Stimulated activated CD4-positive, alpha-beta T cell treated with anti-CD3 and anti-CD28 coated beads, Interleukin-4, amount 100 ng/mL, for 1 hour (primary cell): Measurements from ENCODE around the gene CEP112.
"Not testable (repeated sequence)": the region's sequence is repeated elsewhere in the genome, so short reads cannot be mapped to it uniquely, and the experiment has no call there.

Source experiments
- DNase-seq: peaks from one replicate; pipeline ENCODE4 v3.0.0-alpha.2; 2020

The CEP112 gene

DNA sequence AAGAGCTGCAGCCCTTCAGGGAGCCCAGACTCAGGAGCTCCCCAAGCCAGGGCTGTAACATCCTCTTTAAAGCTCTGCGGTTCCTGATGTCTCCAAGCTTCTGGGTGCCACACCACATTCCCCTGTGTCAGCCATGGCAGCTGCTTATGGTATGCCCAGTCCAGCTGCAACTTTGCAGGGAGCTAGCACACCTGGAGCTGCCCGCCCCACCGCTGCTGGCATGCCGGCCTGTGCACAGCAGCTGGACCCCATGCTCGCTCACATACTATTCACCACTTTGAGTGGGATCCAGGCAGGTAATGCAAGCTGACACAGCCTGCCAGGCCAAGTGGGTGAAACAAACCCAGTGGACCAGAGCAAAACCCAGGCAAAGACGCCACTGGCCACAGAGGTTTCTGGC lies 324.9 kb downstream of the CEP112 start:
- no peak for DNase-seq

- no peak for DNase-seq
Observed at GRCh38 chr17:65865715-65866425, 326.1 kb downstream of the CEP112 start.

DNA sequence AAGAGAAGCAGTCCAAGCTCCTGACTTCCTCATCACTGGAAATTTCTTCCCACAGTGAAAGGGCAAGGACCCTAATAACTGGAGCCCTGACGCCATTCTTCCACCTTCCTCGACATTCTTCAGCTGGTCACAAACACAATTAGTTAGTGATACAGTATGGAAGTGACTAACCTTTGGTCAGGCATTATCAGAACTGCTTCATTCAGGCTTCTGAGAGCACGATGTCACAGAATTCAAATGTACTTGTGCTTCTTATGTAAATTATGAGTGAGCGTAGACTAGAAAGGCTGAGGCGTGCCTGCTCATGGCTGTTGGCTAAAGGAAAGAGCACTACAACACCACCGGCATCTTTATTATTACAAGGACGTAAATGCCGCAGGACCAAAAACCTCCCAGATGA lies 327.5 kb downstream of the CEP112 start:
- DNase-seq = no peak

DNA sequence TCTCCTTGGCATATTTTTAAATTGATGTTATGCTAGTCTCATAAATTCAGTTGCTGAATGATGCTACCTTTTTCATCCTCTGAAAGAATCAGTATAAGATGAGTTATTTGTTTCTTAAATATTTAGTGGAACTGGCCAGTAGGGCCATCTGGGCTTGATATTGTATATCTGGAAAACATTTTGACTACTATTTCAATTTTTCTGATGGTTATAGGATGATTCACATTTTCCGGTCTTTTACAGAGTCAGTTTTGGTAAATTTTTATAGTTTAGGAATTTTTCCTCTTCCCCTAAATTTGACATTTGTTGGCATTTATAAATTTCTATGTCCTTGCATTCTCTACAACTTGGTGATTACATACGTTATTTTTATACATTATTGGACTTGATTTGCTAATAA lies 334.2 kb downstream of the CEP112 start:
- no peak for DNase-seq

GRCh38 chr17:65856865-65857264 lies 335.1 kb downstream of the CEP112 start:
- DNase-seq = no peak

DNA sequence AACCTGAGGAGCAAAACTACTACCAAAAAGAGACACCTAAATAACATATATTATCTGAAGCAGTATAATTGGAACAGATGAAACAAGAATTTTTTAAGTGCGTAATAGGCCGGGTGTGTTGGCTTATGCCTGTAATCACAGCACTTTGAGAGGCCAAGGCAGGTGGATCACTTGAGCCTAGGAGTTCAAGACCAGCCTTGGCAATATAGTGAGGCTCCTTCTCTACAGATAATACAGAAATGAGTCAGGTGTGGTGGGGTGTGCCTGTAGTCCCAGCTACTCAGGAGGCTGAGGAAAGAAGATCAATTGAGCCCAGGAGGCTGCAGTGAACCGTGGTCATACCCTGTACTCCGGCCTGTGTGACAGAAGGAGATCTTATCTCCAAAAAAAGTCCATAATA lies 336.3 kb downstream of the CEP112 start:
- no peak for DNase-seq

DNA sequence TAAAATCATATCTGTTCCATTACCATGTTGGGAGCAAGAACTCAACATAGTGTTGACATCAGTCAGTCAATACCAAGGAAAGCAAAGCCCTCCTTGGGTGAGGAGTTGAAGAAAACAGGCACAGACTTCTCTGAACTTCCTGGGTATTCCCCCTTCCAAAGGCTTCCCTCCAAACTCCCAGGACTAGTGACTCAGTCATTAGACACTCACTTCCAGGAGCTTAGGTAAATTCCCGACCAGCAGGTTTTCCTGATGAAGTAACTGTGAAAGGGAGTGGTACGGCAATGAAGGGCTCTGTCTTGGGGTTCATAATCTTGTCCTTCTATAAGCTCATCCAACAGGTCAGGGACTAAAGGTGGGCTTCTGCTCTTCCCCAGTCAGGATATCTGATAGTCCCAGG lies 336.7 kb downstream of the CEP112 start:
- DNase-seq = no peak

- DNase-seq = no peak
Observed at GRCh38 chr17:65853816-65854215, 338.1 kb downstream of the CEP112 start.

DNA sequence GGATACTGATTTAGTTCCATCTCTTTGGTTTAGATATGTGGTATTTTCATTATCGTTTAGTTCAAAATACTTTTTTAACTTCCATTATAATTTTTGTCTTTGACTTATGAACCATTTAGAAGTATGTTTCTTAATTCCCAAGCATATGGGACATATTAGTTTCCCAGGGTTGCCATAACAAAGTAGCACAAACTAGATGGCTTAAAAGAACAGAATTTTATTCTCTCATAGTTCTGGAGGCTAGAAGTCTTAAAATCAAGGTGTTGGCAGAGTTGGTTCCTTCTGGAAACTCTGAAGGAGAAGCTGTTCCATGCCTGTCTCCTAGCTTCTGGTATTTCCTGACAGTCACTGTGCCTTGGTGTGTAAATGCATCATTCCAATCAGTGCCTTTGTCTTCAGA lies 339.0 kb downstream of the CEP112 start:
- DNase-seq = no peak

DNA sequence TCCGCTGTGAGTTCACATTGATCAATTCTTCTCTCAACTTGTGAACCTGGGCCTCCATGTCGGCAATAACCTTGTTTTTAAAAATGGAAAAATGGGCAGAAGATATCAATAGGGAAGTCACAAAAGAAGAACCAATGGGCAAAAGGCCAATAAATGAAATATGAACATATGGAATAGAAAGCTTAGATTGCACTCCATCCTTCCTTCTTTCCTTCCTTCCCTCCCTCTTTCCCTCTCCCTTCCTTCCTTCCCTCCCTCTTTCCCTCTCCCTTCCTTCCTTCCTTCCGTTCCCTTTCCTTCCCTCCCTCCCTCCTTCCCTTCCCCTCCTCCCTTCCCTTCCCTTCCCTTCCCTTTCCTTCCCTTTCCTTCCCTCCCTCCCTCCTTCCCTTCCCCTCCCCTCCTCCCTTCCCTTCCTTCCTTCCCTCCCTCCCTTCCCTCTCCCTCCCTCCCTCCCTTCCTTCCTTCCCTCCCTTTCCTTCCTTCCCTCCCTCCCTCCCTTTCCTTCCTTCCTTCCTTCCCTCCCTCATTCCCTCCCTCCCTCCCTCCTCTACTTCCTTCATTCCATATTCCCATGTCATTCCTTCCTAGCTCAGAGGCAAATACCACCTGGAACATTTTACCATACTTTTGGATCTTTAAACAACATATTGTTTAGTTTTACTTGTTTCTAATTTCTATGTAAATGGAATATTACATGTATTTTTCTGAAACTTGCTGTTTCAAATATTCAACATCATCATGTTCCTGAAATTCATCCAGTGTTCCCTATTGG lies 339.8 kb downstream of the CEP112 start:
- DNase-seq = no peak

- DNase-seq = no peak
Observed at GRCh38 chr17:65850486-65850885, 341.4 kb downstream of the CEP112 start.

GRCh38 chr17:65848751-65849150 lies 343.2 kb downstream of the CEP112 start:
- DNase-seq = no peak

DNA sequence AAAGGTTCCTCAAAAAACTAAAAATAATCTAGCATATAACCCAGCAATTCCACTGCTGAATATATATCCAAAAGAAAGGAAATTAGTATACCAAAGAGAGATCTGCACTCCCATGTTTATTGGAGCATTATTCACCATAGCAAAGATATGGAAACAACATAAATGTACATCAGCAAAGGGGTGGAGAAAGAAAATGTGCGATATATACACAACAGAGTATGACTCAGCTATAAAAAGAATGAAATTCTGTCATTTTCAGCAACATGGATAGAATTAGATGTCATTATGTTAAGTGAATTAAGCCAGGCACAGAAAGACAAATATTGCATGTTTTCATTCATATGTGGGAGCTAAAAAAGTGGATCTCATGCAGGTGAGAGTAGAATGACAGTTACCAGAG lies 350.8 kb downstream of the CEP112 start:
- no peak for DNase-seq

DNA sequence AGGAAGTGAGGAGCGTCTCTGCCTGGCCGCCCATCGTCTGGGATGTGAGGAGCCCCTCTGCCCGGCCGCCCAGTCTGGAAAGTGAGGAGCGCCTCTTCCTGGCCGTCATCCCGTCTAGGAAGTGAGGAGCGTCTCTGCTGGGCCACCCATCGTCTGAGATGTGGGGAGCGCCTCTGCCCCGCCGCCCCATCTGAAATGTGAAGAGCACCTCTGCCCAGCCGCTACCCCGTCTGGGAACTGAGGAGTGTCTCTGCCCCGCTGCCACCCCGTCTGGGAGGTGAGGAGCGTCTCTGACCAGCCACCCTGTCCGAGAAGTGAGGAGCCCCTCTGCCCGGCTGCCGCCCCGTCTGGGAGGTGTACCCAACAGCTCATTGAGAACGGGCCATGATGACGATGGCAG lies 354.7 kb downstream of the CEP112 start:
- not testable (repeated sequence) for DNase-seq

- DNase-seq = no peak
Observed at GRCh38 chr17:65833214-65833613, 358.7 kb downstream of the CEP112 start.

GRCh38 chr17:65830356-65830755 lies 361.6 kb downstream of the CEP112 start:
- no peak for DNase-seq

DNA sequence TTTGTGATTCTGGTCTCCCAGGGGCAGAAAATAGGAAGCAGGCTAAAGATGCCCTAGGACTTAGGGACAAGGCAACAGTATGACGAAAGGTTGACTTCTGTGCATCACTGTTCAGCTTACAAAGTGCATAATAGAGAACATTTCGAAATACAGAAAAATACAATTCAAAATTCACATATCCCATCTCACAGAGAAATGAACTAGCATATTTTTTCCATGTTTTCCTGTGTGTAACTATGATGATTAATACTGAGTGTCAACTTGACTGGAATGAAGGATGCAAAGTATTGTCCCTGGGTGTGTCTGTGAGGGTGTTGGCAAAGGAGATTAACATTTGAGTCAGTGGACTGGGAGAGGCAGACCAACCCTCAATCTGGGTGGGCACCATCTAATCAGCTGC lies 365.4 kb downstream of the CEP112 start:
- DNase-seq = not testable (repeated sequence)

- DNase-seq = no peak
Observed at GRCh38 chr17:65824901-65825300, 367.0 kb downstream of the CEP112 start.

DNA sequence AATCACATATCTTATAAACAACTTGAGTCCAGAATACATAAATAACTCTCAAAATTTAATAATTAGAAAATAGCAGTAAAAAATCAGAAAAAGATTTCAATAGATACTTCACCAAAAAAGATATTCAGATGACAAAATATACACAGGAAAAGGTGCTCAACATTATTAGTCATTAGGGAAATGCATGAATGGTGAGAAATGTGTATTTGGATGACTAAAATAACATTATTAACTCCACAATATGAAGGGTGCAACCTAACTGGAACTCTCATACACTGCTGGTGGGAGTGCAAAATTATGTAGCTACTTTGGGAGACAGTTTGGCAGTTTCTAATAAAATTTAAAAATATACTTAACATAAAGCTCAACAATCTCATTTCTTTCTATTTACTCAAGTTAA lies 368.2 kb downstream of the CEP112 start:
- DNase-seq = no peak

DNA sequence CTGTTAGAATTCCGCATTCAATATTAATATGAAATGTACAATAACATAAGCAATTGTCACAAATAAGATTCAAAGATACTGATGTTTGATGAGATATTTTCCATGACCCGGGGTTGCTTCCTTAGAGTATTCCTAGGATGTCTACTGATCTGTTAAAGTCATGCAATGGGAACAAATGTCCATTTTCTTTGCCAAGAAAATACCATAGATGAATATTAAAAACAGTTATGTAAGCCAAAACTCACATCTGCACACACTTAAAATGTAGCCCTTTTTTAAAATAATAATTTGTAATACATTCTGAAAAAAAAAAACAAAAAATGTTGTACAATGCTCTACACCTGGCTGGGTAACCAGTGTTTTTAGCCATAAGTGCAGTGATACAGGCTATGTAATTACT lies 371.1 kb downstream of the CEP112 start:
- DNase-seq = no peak

DNA sequence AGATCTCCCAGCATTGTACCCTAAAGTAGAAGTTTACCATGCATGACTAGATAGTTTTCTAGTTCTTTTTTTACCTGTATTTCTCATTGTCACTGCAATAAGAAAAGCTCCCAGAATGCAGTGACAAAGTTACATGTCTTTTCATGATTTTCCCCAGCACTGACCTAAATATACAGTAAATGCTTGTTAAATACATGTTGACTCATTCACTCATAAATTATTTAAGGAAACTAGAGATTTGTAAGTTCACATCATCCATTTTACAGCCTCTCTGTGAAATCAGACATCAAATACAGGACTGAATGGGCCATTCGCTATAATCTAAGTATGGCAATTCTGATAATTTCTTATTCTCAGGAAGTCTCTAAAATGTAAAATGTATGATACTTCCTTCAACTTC lies 371.6 kb downstream of the CEP112 start:
- DNase-seq = no peak

DNA sequence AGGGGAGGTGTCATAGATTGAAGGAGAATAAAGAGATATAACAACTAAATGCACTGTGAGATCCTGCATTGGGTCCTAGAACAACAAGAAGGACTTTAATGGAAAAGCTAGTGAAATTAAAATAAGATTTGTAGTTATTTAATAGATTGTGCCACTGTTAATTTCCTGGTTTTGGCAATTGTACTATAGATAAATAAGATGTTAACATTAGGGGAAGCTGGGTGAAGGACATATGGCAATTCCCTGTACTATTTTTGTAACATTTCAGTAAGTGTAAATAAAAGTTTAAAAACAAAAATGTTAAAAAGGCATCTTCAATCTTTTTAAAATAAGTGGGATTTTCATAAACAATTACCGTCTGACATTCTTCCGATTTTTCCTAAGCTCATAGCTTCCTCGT lies 372.1 kb downstream of the CEP112 start:
- DNase-seq = no peak

DNA sequence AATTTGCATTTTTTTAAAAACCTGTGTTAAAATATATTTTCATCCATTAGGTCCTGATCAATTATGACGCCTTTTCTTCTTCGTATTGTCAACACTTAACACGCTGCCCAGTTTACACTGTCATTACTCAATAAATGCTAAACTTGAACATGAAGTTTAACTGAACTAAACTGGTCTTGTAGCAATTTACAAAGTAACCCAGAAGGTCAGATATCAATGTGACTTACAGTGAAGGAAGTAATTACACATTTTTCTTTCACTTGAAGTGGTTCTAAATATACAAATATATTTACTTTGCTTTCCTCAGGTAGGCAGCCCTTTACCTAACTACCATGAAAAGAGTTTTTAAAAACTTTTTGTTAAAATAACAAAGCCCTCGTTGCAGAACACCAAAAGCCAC lies 374.0 kb downstream of the CEP112 start:
- no peak for DNase-seq

- DNase-seq = no peak
Observed at GRCh38 chr17:65814418-65814817, 377.5 kb downstream of the CEP112 start.

DNA sequence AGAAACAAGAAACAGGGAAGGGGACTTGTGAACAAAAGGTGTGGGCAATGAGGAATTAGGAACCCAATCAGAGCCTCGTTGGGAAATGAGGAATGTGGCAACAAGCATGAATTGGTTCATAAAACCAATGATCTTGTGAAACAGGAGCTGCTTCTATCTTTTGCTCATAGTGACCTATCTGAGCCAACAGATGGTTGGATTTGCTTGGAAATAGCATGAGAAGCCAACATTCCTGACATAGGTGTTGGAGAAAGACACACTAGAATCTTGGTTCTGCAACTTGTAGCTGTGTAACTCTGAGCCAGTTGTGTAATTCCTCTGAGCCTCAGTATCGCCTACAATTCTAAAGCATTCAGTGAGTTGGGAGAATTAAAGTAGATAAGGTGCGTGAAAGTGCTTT lies 378.6 kb downstream of the CEP112 start:
- DNase-seq = no peak
